Measurements from ENCODE around the gene ING1.
A peak's percentile ranks its signal among the peaks of the same experiment; 100 is the strongest.
"Not testable (repeated sequence)": the region's sequence is repeated elsewhere in the genome, so short reads cannot be mapped to it uniquely, and the experiment has no call there.

Gene ING1

GRCh38 chr13:110696776-110697175 is 16.7 kb upstream of the ING1 start:
- DNase-seq = no peak

- DNase-seq = no peak
Observed at GRCh38 chr13:110697842-110698241, 15.7 kb upstream of the ING1 start.

GRCh38 chr13:110698689-110699088 is 14.8 kb upstream of the ING1 start:
- no peak for DNase-seq

GRCh38 chr13:110699148-110700145 is 14.1 kb upstream of the ING1 start:
- no peak for DNase-seq

GRCh38 chr13:110700186-110700585 is 13.3 kb upstream of the ING1 start:
- DNase-seq = no peak

- DNase-seq = no peak
Observed at GRCh38 chr13:110700641-110701040, 12.9 kb upstream of the ING1 start.

GRCh38 chr13:110701061-110701460 is 12.4 kb upstream of the ING1 start:
- not testable (repeated sequence) for DNase-seq

- no peak for DNase-seq
Observed at GRCh38 chr13:110702089-110702488, 11.4 kb upstream of the ING1 start.

GRCh38 chr13:110702591-110703526 is 10.6 kb upstream of the ING1 start:
- no peak for DNase-seq

- no peak for DNase-seq
Observed at GRCh38 chr13:110705356-110705825, 8.1 kb upstream of the ING1 start.

GRCh38 chr13:110705826-110706569 is 7.5 kb upstream of the ING1 start, which contains the start of gene CARS2:
Gene CARS2, minus strand, starts transcription at chr13:110706116. Its CDS starts 23 bp downstream, at chr13:110706093.
- peak; percentile 95 for DNase-seq

GRCh38 chr13:110706570-110707372 is 6.7 kb upstream of the ING1 start:
- DNase-seq = no peak

- DNase-seq = peak; percentile 83
Observed at GRCh38 chr13:110712081-110712848, 1.2 kb upstream of the ING1 start.

GRCh38 chr13:110712849-110713641 is 455 bp upstream of the ING1 start:
- DNase-seq = peak; percentile 100

- no peak for DNase-seq
Observed at GRCh38 chr13:110713981-110714796, 689 bp downstream of the ING1 start.

GRCh38 chr13:110714797-110715394 is 1.4 kb downstream of the ING1 start:
- no peak for DNase-seq

GRCh38 chr13:110715395-110716246 is 2.1 kb downstream of the ING1 start:
- peak; percentile 100 for DNase-seq

- no peak for DNase-seq
Observed at GRCh38 chr13:110716247-110716515, 2.7 kb downstream of the ING1 start.

Data from SHP77 treated with DMSO at 0.1 percent for 48 hours (cell line).